Measurements from ENCODE around the gene AGRN.

DNA sequence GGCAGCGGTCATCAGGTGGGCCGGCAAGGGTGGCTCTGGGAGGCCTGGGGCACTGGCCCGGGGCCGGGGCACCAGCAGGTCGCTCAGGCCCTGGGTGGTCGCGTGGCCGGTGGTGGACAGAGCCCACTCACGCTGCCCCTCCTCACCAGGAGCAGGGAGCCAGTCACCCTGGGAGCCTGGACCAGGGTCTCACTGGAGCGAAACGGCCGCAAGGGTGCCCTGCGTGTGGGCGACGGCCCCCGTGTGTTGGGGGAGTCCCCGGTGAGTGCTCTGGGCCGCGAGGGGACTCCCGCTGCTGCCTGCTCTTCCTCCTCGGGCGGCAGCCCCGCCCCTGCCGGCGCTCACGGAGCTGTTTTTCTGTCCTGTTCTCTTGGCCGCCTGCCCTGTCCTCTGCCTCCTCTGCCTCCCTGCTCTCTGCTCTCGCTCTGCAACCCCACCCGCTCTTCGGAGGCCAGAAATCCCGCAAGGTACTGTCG is 30.7 kb downstream of the AGRN start:
- no peak for TF ChIP-seq EP300 (IDR thresholded peaks at IDR 0.05)
- TF ChIP-seq, protein P1, sequence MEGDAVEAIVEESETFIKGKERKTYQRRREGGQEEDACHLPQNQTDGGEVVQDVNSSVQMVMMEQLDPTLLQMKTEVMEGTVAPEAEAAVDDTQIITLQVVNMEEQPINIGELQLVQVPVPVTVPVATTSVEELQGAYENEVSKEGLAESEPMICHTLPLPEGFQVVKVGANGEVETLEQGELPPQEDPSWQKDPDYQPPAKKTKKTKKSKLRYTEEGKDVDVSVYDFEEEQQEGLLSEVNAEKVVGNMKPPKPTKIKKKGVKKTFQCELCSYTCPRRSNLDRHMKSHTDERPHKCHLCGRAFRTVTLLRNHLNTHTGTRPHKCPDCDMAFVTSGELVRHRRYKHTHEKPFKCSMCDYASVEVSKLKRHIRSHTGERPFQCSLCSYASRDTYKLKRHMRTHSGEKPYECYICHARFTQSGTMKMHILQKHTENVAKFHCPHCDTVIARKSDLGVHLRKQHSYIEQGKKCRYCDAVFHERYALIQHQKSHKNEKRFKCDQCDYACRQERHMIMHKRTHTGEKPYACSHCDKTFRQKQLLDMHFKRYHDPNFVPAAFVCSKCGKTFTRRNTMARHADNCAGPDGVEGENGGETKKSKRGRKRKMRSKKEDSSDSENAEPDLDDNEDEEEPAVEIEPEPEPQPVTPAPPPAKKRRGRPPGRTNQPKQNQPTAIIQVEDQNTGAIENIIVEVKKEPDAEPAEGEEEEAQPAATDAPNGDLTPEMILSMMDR (IDR thresholded peaks at IDR 0.05): no peak
- TF ChIP-seq POLR2A (IDR thresholded peaks at IDR 0.05): no peak
